HPDE6-E6E7 (cell line): ENCODE data around the gene SLC5A11.
"Not testable (repeated sequence)": the region's sequence is repeated elsewhere in the genome, so short reads cannot be mapped to it uniquely, and the experiment has no call there.

ENCODE experiments used
- DNase-seq: peaks from one replicate; pipeline ENCODE4 v3.0.0; 2011; ENCODE audit warnings: missing footprints; ENCODE audit errors: extremely low spot score

SLC5A11 gene

DNA sequence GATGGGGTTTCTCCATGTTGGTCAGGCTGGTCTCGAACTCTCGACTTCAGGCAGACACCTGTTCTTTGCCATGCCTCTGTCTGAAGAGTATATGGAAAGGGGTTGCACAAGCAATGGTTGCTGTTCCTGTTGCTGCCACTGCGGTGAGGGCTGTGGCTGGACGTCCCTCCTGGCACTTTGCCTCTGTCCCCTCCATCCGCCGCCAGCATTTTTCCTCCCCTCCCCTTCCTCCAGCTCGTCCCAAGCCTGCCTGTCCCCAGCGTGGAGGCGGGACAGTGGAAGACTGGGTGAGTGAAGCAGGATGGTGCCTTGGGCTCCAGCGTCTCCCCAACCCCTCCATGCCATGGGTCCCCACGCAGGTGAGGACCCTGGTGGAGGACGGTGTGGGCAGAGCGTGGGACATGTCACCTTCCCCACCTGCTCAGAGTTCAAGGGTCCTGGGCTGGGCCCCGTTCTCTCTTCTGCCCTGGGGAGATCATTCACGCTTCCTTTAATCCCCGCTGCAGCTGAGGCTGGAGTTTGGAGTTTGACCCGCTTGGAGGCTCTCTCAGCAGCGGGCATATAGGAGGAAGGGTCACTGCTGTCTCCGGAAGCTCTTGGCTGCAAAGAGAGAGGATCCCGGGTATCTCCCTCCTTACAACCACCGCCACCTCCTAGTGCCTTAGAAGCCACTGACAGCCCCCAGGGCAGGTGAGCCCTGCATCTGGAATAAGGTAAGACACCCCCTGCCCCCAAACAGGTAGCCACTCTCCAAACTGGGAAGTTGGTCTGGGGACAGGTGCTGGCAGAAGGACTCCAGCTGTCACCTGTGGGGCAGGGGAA lies at the start of gene SLC5A11:
SLC5A11 (plus strand) TSS at position 238 of the 822 bp plus-strand sequence. CDS start 12,681 bp downstream, outside the sequence.
- no peak for DNase-seq

DNA sequence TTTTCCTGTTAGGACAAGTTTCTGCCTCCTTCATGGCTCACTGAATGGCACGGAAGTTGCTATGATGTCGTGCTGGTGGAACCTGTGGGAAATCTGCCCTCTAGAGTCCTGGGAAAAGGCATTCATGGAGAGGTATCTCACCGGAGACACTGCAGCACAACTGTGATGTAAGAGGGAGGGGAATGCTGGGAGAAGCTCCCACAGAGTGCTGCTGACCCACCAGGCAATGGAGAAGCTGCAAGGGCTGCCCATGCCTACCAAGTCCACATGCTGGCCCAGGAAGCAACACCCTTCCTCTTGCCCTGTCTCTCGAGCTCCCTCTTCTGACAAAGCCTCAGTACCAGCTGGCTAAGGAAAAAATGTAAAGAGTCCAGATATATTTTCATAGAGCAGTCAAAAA lies 45.2 kb upstream of the SLC5A11 start:
- DNase-seq: peak; percentile 33

GRCh38 chr16:24801761-24802302 lies 43.9 kb upstream of the SLC5A11 start:
- DNase-seq: no peak

GRCh38 chr16:24805484-24805883 lies 40.3 kb upstream of the SLC5A11 start:
- no peak for DNase-seq

- DNase-seq: no peak
Measured at GRCh38 chr16:24807301-24807700, 38.5 kb upstream of the SLC5A11 start.

- no peak for DNase-seq
Measured at GRCh38 chr16:24810951-24811843, 34.6 kb upstream of the SLC5A11 start.

DNA sequence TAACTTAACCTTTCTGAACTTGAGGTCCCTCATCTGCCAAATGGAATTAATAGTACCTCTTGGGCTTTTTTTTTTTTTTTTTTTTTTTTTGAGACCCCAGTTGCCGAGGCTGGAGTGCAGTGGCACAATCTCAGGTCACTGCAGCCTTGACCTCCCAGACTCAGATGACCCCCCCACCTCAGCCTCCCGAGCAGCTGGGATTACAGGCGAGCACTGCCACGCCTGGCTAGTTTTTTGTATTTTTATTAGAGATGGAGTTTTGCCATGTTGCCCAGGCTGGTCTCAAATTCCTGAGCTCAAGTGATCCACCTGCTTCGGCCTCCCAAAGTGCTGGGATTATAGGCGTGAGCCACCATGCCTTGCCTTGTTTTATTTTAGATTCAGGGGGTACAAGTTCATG lies 33.0 kb upstream of the SLC5A11 start:
- DNase-seq: not testable (repeated sequence)

- no peak for DNase-seq
Measured at GRCh38 chr16:24815021-24815420, 30.7 kb upstream of the SLC5A11 start.

DNA sequence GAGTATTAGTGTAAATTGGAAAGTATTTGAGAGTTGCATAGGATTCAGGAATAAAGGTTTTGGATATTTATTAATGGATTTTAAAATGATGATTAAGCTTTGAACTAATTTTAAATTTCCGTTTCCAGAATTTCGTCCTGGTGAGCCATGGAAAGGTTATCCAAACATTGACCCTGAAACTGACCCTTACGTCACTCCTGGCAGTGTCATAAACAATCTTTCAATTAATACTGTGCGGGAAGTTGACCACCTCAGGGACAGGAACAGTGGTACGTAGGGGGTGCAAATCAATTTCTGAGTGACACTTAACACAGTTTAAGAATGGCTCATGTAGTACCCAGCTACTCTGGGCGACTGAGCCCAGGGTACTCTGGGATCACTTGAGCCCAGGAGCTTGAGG lies 29.1 kb upstream of the SLC5A11 start:
- no peak for DNase-seq

DNA sequence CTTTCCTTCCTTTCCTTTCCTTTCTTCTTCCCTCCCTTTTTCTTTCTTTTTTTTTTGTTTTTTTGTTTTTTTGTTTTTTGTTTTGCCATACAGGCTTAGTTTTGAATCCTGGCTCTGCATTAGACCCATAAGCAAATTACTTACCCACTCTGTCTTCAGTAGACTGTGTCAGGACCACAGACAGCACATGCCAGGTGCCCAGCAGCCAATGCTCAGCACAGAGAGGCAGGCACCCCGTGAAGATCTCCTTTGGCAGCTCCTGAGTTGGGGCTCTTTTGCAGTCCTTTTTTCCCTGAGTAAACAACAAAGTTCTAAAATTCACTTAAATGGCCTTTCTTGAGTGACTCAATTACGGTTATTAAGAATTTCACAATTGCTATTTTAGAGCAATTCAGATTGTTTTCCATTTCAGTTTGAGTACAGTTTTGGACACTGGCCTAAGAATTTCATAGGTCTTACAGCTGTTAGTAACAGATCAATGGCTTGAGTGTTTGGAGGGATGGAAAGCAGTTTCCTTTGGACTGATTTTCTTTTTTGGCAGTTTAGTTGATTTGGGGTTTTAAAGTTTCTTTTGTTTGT lies 26.2 kb upstream of the SLC5A11 start:
- no peak for DNase-seq

DNA sequence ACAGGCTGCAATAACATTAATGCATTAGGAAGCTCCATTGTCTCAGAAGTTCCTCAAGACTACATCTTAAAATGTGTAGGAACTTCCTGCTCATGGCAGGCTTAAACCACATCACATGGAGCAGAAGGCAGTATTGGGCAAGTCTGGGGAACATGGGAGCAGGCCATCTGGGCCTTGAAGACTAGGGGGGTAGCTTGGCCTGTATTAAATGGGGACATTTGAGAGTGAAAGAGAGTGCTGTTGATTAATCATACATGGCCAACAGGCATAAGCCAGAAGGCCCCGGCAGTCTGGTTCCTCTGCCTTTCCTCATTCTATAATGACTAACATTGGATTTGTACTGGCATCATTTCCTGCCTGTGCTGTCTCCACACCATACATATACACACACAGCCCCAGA lies 25.2 kb upstream of the SLC5A11 start:
- no peak for DNase-seq

GRCh38 chr16:24821129-24821528 lies 24.6 kb upstream of the SLC5A11 start:
- DNase-seq: no peak

GRCh38 chr16:24822542-24822941 lies 23.2 kb upstream of the SLC5A11 start:
- DNase-seq: no peak

DNA sequence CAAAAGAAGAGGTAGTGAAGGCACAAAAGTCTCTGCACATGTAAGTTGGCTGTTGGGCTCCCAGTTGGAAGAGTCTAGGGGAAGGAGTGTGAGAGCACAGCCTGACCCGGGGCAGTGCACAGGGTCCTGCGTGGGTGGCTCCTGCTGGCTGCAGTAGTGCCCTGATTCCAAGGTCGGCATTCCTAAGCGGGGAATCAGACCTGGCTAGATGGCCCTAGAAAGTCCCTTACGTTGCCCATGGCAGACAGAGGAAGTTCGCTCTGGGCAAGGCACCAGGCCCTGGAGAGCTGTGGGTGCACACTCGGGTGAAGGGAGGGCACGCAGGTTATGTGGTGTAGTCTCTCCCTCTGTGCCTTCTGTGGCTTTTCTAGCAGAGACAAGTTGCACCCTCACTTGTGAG lies 22.8 kb upstream of the SLC5A11 start:
- no peak for DNase-seq

GRCh38 chr16:24825696-24826095 lies 20.1 kb upstream of the SLC5A11 start:
- no peak for DNase-seq

GRCh38 chr16:24826096-24826690 lies 19.6 kb upstream of the SLC5A11 start:
- DNase-seq: no peak

GRCh38 chr16:24826817-24827566 lies 18.8 kb upstream of the SLC5A11 start:
- DNase-seq: no peak

DNA sequence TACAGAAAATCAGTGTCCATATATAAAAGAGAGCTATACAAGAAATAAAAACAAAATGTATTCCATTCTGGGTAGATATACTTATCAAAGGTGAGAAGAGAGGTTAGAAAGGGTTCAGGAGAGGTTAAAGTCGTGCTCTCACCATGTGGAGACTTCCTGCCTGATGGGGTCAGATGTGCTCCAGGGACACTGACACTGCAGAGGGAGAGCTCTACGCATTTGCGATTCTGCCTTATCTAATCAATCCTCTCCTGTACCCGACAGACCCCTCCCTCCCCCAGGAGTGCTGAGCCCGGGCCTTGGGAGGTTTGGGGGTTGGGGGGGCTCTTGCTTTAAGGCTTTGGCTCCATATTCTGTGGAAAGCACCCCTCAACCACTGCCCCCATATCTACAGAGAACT lies 16.6 kb upstream of the SLC5A11 start:
- no peak for DNase-seq

DNA sequence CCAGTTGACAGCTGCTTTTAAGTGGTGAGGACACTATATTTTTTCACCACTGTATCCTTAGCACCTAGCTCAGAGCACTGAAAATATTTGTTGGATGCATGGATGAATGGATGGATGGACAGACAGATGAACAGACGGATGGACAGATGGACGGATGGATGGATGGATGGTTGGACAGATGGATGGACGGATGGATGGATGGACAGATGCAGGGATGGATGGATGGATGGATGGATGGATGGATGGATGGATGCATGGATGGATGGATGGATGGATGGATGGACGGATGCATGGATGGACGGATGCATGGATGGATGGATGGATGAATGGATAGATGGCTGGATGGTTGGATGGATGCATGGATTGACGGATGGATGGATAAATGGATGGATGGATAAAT lies 12.4 kb upstream of the SLC5A11 start:
- DNase-seq: no peak

GRCh38 chr16:24834459-24835335 lies 11.1 kb upstream of the SLC5A11 start:
- peak; percentile 49 for DNase-seq
